GM13977 (cell line): ENCODE data around the gene CLINT1.

ENCODE experiments used
- DNase-seq: peaks from one replicate; pipeline ENCODE4 v3.0.0; 2012; ENCODE audit warnings: low spot score
- in situ Hi-C: fragments of 300-500 bp; cut with MboI; formaldehyde crosslinking; loops from one replicate; pipeline ENCODE4 v1.12.0; 2022; ENCODE audit warnings: low sequenced_read_pairs, low pct_unique_long_range_greater_than_20kb, mixed read lengths, inconsistent platforms; ENCODE audit not compliant: unreplicated experiment
- TF ChIP-seq, protein P1 (sequence below): IDR thresholded peaks from 2 replicates; pipeline ENCODE4 v1.5.1; 2012; ENCODE audit warnings: mild to moderate bottlenecking, control low read depth; ENCODE audit not compliant: insufficient read depth; ENCODE audit errors: extremely low read depth, missing control alignments

Gene CLINT1

DNA sequence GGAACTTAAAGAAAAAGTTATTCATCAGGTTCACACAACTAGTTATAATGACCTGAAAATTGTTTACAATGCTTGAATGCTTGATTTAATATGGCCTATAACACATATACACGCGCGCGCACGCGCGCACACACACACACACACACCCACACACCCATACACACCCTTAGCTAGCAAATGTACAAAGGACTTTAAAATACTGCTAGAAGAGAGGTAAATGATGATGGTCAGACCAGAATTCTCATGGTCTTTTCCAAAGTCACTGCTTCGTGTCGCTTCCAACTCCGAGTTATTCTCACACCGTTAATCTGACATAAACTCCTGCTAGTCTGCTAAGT, 109.5 kb downstream of the CLINT1 start:
- DNase-seq: no peak
- in situ Hi-C loops: loop anchor here (25.0 kb wide), 1 partner anchor 412 kb away; a partner anchor contains a TSS
- TF ChIP-seq, protein P1, sequence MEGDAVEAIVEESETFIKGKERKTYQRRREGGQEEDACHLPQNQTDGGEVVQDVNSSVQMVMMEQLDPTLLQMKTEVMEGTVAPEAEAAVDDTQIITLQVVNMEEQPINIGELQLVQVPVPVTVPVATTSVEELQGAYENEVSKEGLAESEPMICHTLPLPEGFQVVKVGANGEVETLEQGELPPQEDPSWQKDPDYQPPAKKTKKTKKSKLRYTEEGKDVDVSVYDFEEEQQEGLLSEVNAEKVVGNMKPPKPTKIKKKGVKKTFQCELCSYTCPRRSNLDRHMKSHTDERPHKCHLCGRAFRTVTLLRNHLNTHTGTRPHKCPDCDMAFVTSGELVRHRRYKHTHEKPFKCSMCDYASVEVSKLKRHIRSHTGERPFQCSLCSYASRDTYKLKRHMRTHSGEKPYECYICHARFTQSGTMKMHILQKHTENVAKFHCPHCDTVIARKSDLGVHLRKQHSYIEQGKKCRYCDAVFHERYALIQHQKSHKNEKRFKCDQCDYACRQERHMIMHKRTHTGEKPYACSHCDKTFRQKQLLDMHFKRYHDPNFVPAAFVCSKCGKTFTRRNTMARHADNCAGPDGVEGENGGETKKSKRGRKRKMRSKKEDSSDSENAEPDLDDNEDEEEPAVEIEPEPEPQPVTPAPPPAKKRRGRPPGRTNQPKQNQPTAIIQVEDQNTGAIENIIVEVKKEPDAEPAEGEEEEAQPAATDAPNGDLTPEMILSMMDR: no peak

DNA sequence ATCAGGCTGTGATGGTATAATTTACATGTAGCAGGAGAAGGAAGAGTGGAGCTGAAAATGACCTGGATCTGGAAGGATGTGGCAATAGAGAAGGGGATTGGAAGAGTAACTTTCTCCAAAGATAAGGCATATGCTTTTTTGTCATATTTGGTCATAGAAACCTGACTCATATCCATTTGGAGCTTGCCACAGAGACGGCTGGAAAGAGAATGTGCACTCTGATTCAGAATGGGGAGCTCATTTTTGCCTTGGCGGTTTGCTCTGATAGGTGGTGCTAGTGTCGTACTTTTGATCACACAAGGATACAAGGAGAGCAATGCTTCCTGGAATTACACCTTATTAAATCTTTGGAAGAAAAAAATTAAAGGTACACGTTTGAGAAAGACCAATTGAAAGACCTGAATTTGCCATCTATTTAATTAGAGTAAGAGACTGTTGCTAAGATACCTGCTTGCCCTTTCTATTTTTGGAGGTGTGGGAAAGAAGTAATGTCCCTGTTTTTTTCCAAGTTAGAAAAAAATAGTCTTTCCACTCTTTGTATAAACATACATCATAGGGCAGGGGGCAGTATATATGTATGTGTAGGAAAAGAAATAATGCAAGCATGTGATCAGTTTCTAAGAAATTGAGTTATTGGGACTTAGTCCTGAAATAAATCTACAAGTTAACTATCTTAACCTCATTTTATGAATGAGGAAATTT, 110.0 kb downstream of the CLINT1 start:
- in situ Hi-C loops: loop anchor here (25.0 kb wide), 1 partner anchor 412 kb away; a partner anchor contains a TSS
- DNase-seq: no peak
- TF ChIP-seq, protein P1: no peak

DNA sequence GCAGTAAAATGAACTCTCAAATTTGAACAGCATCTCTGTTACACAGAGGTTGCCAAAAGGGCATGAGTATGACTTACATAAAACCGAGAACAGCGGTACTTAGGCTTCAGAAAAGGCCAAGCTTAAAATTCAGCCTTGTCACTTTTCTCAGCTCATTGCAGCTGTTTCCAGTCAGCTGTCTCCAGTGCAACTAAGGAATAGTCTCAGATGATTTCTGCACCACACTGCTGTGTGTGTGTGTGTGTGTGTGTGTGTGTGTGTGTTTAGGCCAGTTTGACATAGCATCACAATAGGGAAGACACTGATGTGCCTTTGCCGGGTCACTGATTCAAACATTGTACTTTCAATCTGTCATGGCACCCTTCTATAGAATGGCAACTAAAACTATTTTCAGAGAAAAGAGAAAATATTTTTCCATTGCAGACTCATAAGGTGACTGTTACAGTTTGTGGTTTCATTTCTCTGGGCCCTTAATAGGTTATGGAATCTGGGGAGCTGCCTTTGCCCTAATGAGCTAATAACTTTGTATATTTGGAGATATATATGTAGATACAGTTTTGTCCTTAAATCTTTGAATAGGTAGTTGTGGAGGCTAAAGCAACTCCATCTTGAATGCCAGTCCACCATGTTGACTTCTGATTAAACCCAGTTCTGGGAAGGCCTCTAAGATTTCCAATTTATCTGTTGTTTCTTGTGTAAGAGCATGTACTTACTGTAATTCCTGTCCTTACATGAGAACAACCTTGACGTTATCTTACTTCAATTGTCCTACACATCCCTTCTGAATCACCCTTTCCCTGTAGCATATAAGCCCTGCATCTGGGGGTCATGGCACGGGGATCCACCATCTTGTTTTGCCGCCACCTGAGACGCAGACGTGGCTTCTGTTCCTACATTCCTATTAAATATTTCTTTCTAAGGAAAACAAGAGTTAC, 110.9 kb downstream of the CLINT1 start:
- in situ Hi-C loops: loop anchor here (25.0 kb wide), 1 partner anchor 411 kb away; a partner anchor contains a TSS
- TF ChIP-seq, protein P1: no peak
- DNase-seq: no peak

DNA sequence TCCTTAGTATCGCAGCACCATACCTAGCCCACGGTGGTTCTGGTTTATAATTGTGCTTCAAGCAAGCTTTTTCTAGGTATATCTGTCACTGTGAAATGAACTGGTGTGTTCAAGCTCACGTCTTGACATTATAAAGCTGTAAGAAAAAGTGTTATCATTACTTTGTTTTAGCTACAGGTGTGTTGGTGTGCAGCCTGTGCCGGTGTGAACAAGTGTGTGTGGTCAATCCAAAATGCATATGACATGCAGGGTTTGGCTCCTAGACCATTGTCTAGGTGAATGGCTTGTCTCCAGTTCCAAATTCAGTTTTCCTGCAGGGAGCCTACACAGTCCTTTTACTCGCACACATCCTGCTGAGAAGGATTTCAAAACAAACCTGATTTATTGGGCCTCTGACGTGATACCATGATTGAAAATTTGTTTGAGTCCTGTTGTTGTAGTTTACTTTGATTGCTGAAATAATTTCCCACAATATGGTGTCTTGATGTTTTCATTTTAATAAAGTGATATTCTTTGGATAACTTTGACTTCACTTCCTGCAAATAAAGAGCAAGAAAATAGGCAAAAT, 111.7 kb downstream of the CLINT1 start:
- DNase-seq: no peak

DNA sequence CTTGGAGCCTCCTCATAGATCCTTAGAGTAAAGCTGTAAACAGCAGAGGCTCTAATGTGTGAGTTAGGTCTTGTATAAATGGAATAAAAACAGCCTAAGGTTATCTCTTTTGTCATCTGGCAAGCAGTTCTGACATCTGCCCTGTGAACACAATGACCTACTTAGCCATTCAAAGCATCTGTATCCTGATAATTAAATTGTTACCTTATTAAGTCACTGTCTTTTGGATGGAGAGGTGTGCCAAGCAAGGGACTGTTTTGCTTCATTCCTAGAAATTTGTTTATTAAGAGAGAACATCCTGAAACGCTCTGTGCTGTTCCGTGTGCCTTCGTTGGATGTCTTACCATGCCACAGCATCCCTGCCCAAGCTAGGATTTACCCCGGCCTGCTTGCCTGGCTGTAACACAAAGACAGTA, 113.9 kb downstream of the CLINT1 start:
- TF ChIP-seq, protein P1: no peak
- in situ Hi-C loops: loop anchor here (25.0 kb wide), 1 partner anchor 408 kb away; a partner anchor contains a TSS
- no peak for DNase-seq

More for the DNA sequence above, 111.7 kb downstream of the CLINT1 start:
- in situ Hi-C loops: loop anchor here (25.0 kb wide), 1 partner anchor 410 kb away; a partner anchor contains a TSS
- TF ChIP-seq, protein P1: no peak
